Hepatocyte (in vitro differentiated cells): ENCODE data around the gene MAD2L2. TPM values are rescaled to one million over a fixed set of nuclear protein-coding genes. Genes with fewer than 3 reads are reported as not detected.
A peak's percentile ranks its signal among the peaks of the same experiment; 100 is the strongest.
"Not testable (repeated sequence)": the region's sequence is repeated elsewhere in the genome, so short reads cannot be mapped to it uniquely, and the experiment has no call there.

Experiments used
- DNase-seq: peaks from one replicate; pipeline ENCODE4 v3.0.0-alpha.2; 2016; ENCODE audit warnings: low spot score
- H2AFZ ChIP-seq: fragments of 200-600 bp; sonication (generic); 2 replicates; pipeline ENCODE4 v1.6.0; 2016; ENCODE audit warnings: antibody characterized with exemption, mild to moderate bottlenecking
- H3K27ac ChIP-seq: fragments of 200-600 bp; sonication (generic); 2 replicates; pipeline ENCODE4 v1.5.1; 2016; ENCODE audit warnings: mild to moderate bottlenecking
- H3K27me3 ChIP-seq: fragments of 200-600 bp; sonication (generic); 2 replicates; pipeline ENCODE4 v1.6.1; 2016
- H3K36me3 ChIP-seq: fragments of 200-600 bp; sonication (generic); replicated peaks from 2 replicates; pipeline ENCODE4 v1.5.1; 2016; ENCODE audit warnings: low read depth; ENCODE audit not compliant: insufficient read depth
- H3K4me1 ChIP-seq: fragments of 200-600 bp; sonication (generic); 2 replicates; pipeline ENCODE4 v1.5.1; 2016; ENCODE audit warnings: mild to moderate bottlenecking, moderate library complexity; ENCODE audit not compliant: insufficient read depth
- H3K4me2 ChIP-seq: fragments of 200-600 bp; sonication (generic); 2 replicates; pipeline ENCODE4 v1.6.0; 2016
- H3K4me3 ChIP-seq: fragments of 200-600 bp; sonication (generic); 2 replicates; pipeline ENCODE4 v1.5.1; 2016; ENCODE audit warnings: mild to moderate bottlenecking
- H3K79me2 ChIP-seq: fragments of 200-600 bp; sonication (generic); 2 replicates; pipeline ENCODE4 v1.6.0; 2017; ENCODE audit warnings: mild to moderate bottlenecking
- H3K9me2 ChIP-seq: fragments of 200-600 bp; sonication (generic); replicated peaks from 2 replicates; pipeline ENCODE4 v1.6.0; 2017; ENCODE audit warnings: mild to moderate bottlenecking; ENCODE audit not compliant: insufficient read depth
- H3K9me3 ChIP-seq: fragments of 200-600 bp; sonication (generic); 2 replicates; pipeline ENCODE4 v1.5.1; 2016; ENCODE audit warnings: low read depth, mild to moderate bottlenecking
- H4K20me1 ChIP-seq: fragments of 200-600 bp; sonication (generic); 2 replicates; pipeline ENCODE4 v1.6.0; 2016; ENCODE audit warnings: mild to moderate bottlenecking; ENCODE audit not compliant: insufficient read depth, poor library complexity, severe bottlenecking
- EZH2 ChIP-seq: fragments of 200-600 bp; sonication (generic); IDR thresholded peaks from 2 replicates; pipeline ENCODE4 v1.6.1; 2016; ENCODE audit warnings: antibody characterized with exemption, mild to moderate bottlenecking, borderline replicate concordance
- EZH2phosphoT487 ChIP-seq: fragments of 200-600 bp; sonication (generic); IDR thresholded peaks from one replicate; pipeline ENCODE4 v1.6.1; 2018; ENCODE audit warnings: antibody characterized with exemption, mild to moderate bottlenecking, low read depth, moderate library complexity; ENCODE audit not compliant: unreplicated experiment, severe bottlenecking
- WGBS: methylation state at CpG from one replicate; pipeline ENCODE4 v1.1.6; 2016; ENCODE audit warnings: low lambda C conversion rate; ENCODE audit errors: missing lambda C conversion rate; 5-methylcytosine and 5-hydroxymethylcytosine counted together
- polyA plus RNA-seq: library from polyadenylated mRNA; unstranded; fragments of >200 nt; fragmentation: Nextera tagmentation; extraction: Ambion mirVana; gene quantifications from 2 replicates; pipeline ENCODE4 v1.2.1, GENCODE V29; 2016
- total RNA-seq: library from RNA; depleted of rRNA; stranded (reverse); fragments of >200 nt; gene quantifications from 2 replicates; pipeline ENCODE4 v1.2.3, GENCODE V29; 2014
- TF ChIP-seq, protein P1 (sequence below): fragments of 200-600 bp; sonication (generic); IDR thresholded peaks from 2 replicates; pipeline ENCODE4 v1.5.1; 2016; ENCODE audit warnings: antibody characterized with exemption, mild to moderate bottlenecking; ENCODE audit not compliant: poor library complexity

MAD2L2 gene
- total and polyA plus RNA-seq, 2 experiments from 2014 or later: 40.6 to 63.2 TPM

DNA sequence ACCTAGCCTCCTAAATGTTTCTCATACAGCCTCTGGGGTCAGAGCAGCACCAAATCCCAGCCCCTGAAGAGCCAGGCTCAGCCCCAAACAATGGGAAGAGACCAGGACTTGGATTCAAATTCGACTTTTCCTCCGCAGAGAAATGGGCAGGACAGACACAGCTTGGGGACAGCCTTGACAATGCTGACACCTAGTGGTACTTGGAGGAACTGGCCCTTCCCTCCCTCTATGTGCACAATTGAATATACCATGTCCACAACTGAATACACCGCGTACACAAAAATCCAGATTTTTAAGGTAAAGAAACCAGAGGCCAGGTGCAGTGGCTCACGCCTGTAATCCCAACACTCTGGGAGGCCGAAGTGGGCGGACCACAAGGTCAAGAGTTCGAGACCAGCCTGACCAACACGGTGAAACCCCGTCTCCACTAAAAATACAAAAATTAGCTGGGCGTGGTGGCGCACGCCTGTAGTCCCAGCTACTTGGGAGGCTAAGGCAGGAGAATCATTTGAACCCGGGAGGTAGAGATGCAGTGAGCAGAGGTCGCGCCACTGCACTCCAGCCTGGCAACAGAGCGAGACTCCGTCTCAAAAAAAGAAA, 38.4 kb downstream of the MAD2L2 start:
- H3K4me1 ChIP-seq, H3K9me3 ChIP-seq, H3K9me2 ChIP-seq, H3K27ac ChIP-seq, H3K36me3 ChIP-seq, H2AFZ ChIP-seq, H3K27me3 ChIP-seq, H3K4me3 ChIP-seq, H3K79me2 ChIP-seq, H4K20me1 ChIP-seq, H3K4me2 ChIP-seq: not testable (repeated sequence)
- TF ChIP-seq, protein P1, sequence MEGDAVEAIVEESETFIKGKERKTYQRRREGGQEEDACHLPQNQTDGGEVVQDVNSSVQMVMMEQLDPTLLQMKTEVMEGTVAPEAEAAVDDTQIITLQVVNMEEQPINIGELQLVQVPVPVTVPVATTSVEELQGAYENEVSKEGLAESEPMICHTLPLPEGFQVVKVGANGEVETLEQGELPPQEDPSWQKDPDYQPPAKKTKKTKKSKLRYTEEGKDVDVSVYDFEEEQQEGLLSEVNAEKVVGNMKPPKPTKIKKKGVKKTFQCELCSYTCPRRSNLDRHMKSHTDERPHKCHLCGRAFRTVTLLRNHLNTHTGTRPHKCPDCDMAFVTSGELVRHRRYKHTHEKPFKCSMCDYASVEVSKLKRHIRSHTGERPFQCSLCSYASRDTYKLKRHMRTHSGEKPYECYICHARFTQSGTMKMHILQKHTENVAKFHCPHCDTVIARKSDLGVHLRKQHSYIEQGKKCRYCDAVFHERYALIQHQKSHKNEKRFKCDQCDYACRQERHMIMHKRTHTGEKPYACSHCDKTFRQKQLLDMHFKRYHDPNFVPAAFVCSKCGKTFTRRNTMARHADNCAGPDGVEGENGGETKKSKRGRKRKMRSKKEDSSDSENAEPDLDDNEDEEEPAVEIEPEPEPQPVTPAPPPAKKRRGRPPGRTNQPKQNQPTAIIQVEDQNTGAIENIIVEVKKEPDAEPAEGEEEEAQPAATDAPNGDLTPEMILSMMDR: peak; percentile 92
- WGBS: 60% methylated on average over 18 of the region's 18 CpGs
- peak; percentile 79 for DNase-seq

DNA sequence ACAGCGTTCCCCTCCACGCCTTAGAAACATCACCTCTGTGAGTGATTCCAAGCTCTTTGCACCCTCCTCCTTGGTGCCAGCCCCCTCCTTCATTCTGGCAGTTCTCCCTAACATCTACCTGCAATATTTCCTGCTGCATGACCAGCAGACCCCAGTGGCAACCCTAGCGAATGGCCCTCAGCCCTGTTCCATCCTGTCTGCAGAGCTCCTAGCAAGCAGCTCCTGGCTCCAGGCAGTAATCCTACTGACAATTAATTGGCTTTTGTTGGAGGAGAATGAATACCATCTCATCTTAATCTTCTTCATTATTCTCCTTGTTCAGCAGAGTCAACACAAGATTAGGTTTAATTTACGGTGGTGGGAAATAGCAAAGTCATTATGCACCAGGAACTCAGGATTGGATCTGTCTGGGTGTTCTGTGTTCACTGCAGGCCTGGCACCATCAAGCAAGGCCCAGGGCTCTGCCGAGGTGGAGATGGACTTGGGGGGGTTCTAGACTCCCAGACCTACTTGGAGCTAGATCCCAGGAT, 39.1 kb downstream of the MAD2L2 start:
- no peak for DNase-seq
- Histone ChIP-seq H3K36me3 (no peaks in the 10 kb centered on the region), H3K9me3 (no peaks in the 10 kb centered on the region), H3K9me2 (no peaks in the 10 kb centered on the region), H2AFZ (no peak overlapping the region), H3K4me2 (no peak overlapping the region), H3K79me2 (no peaks in the 10 kb centered on the region), H3K4me1 (no peaks in the 10 kb centered on the region), H4K20me1 (no peaks in the 10 kb centered on the region), H3K27ac (no peak overlapping the region), H3K4me3 (no peak overlapping the region), H3K27me3 (no peaks in the 10 kb centered on the region)
- 70% methylated on average over 5 of the region's 5 CpGs for WGBS
- TF ChIP-seq, protein P1: no peak
- TF ChIP-seq EZH2 (no peak), EZH2phosphoT487 (no peak)

DNA sequence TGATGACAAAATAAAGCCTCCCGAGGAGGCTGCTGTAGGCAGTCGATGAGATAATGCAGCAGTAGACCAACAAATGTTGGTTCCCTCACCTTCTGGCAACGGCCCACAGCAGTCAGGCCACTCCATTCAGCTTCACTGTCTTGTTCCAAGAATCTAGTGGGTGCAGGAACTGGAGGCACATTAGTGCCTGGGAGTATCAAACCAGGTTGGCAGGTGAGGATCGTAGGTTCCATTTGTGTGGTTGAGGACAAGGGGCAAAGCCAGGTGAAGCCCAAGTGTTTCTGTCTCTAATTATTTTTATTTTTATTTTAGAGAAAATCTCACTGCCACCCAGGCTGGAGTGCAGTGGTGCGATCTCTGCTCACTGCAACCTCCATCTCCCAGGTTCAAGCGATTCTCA, 40.0 kb downstream of the MAD2L2 start:
- no peaks in the 10 kb centered on the region for H4K20me1 ChIP-seq
- H3K4me2 ChIP-seq: no peak overlapping the region
- no peaks in the 10 kb centered on the region for H3K36me3 ChIP-seq
- no peak for DNase-seq
- H3K27me3 ChIP-seq: no peaks in the 10 kb centered on the region
- H3K27ac ChIP-seq: no peak overlapping the region
- TF ChIP-seq, protein P1: no peak
- TF ChIP-seq EZH2 (no peak), EZH2phosphoT487 (no peak)
- H2AFZ ChIP-seq: no peak overlapping the region
- H3K9me3 ChIP-seq: no peaks in the 10 kb centered on the region
- H3K79me2 ChIP-seq: no peaks in the 10 kb centered on the region
- WGBS: 84% methylated on average over 6 of the region's 6 CpGs
- no peaks in the 10 kb centered on the region for H3K4me1 ChIP-seq
- H3K4me3 ChIP-seq: no peak overlapping the region
- H3K9me2 ChIP-seq: no peaks in the 10 kb centered on the region

DNA sequence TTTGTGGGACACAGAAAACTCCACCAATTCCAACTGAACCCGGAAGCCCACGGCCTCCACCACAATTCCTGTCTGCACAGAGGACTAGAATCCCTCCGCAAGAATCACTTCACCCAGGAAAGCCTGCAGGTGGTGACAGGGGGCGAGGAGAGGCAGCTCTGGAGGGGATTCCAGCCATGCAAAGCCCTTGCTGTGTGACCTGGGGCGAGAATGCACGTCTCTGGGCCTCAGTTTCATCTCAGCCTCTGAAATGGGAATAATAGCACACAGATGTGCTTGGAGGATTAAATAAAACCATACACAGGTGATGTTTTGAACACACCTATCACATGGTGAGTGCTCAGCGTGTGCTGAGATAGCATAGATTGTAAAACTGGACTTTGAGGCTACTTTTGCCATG, 40.8 kb downstream of the MAD2L2 start:
- no peaks in the 10 kb centered on the region for H3K36me3 ChIP-seq
- TF ChIP-seq EZH2 (no peak), EZH2phosphoT487 (no peak)
- TF ChIP-seq, protein P1: no peak
- H3K4me3 ChIP-seq: no peak overlapping the region
- H2AFZ ChIP-seq: no peak overlapping the region
- no peaks in the 10 kb centered on the region for H4K20me1 ChIP-seq
- DNase-seq: no peak
- no peaks in the 10 kb centered on the region for H3K9me3 ChIP-seq
- no peaks in the 10 kb centered on the region for H3K79me2 ChIP-seq
- H3K27ac ChIP-seq: no peak overlapping the region
- no peaks in the 10 kb centered on the region for H3K4me1 ChIP-seq
- H3K9me2 ChIP-seq: no peaks in the 10 kb centered on the region
- no peaks in the 10 kb centered on the region for H3K27me3 ChIP-seq
- no peak overlapping the region for H3K4me2 ChIP-seq
- WGBS: 81% methylated on average over 7 of the region's 7 CpGs
